ENCODE data around the gene IP6K1. TPM values are rescaled to one million over a fixed set of nuclear protein-coding genes. Genes with fewer than 3 reads are reported as not detected.

Gene IP6K1
- total RNA-seq, 1 experiment from 2014 or later = 32.2 TPM

GRCh38 chr3:49704629-49705028 is 81.7 kb downstream of the IP6K1 start:
- Mint-ChIP-seq H3K9me3 (no peaks in the 10 kb centered on the region), H3K4me1 (peaks cover 16% of the 10 kb centered on the region), H3K27ac (no peak overlapping the region), H3K27me3 (ENCODE audit: low read depth) (no peaks in the 10 kb centered on the region), H3K4me3 (no peak overlapping the region), H3K36me3 (peaks cover 3% of the 10 kb centered on the region)
- CTCF ChIA-PET = interaction anchor here (1.6 kb wide), 2 partner anchors 98 to 135 kb away, joined by 6 to 8 read pairs; partner anchors contain the start of gene INKA1
- TF ChIP-seq CREM (CRISPR knock-in tag; IDR thresholded peaks at IDR 0.05) = no peak
- no peak for TF ChIP-seq NFYB (CRISPR knock-in tag; conservative IDR thresholded peaks at IDR 0.05; ENCODE audit: low read depth)
- no peak for TF ChIP-seq HMGXB4 (CRISPR knock-in tag; IDR thresholded peaks at IDR 0.05)
- no peak for TF ChIP-seq ZNF121 (CRISPR knock-in tag; IDR thresholded peaks at IDR 0.05)
- POLR2A ChIA-PET = no interaction called here
- DNase-seq (ENCODE audit: low spot score) (no peak), ATAC-seq (no peak)

GRCh38 chr3:49703956-49704355 is 82.4 kb downstream of the IP6K1 start:
- no peaks in the 10 kb centered on the region for H3K27me3 Mint-ChIP-seq (ENCODE audit: low read depth)
- no peak for ATAC-seq
- no peaks in the 10 kb centered on the region for H3K9me3 Mint-ChIP-seq
- peaks cover 16% of the 10 kb centered on the region for H3K4me1 Mint-ChIP-seq
- POLR2A ChIA-PET = interaction anchor here (0.6 to 1.0 kb wide), 2 partner anchors 15 to 217 kb away, joined by 3 to 4 read pairs; no protein-coding TSS in a partner anchor
- peaks cover 3% of the 10 kb centered on the region for H3K36me3 Mint-ChIP-seq
- no peak overlapping the region for H3K4me3 Mint-ChIP-seq
- H3K27ac Mint-ChIP-seq = no peak overlapping the region; the same call in 1 of the 2 replicates
- CTCF ChIA-PET = interaction anchor here (1.0 to 3.7 kb wide), 9 partner anchors 8 to 207 kb away, joined by 3 to 49 read pairs (median 8); partner anchors contain the start of genes AMIGO3, INKA1 and IP6K1
- DNase-seq (ENCODE audit: low spot score) = no peak
- TF ChIP-seq ETV6 (CRISPR knock-in tag; IDR thresholded peaks at IDR 0.05) (no peak), IRF2 (CRISPR knock-in tag; IDR thresholded peaks at IDR 0.05; ENCODE audit: borderline replicate concordance, low read depth) (no peak), AR (CRISPR knock-in tag; IDR thresholded peaks at IDR 0.05) (no peak), USF1 (CRISPR knock-in tag; IDR thresholded peaks at IDR 0.05) (no peak), ZNF512 (CRISPR knock-in tag; IDR thresholded peaks at IDR 0.05; ENCODE audit: borderline replicate concordance) (no peak), PRDM15 (CRISPR knock-in tag; IDR thresholded peaks at IDR 0.05) (no peak), CDX4 (CRISPR knock-in tag; IDR thresholded peaks at IDR 0.05; ENCODE audit: borderline replicate concordance) (no peak), PRRX2 (CRISPR knock-in tag; IDR thresholded peaks at IDR 0.05) (no peak), HMGXB4 (CRISPR knock-in tag; IDR thresholded peaks at IDR 0.05) (no peak), FOXP4 (CRISPR knock-in tag; IDR thresholded peaks at IDR 0.05) (no peak), IRF1 (CRISPR knock-in tag; IDR thresholded peaks at IDR 0.05) (no peak), SP1 (CRISPR knock-in tag; conservative IDR thresholded peaks at IDR 0.05) (no peak), OVOL2 (CRISPR knock-in tag; IDR thresholded peaks at IDR 0.05; ENCODE audit: borderline replicate concordance) (no peak), ZNF138 (CRISPR knock-in tag; conservative IDR thresholded peaks at IDR 0.05) (no peak), ZNF396 (CRISPR knock-in tag; IDR thresholded peaks at IDR 0.05; ENCODE audit: borderline replicate concordance) (no peak)
